SK-N-SH treated with all-trans-retinoic acid at 6 μM for 48 hours (cell line): ENCODE data around the gene STOML2.

Experiments
- ATAC-seq: fragments of 200-7000 bp; cut with Tn5 transposase; 3 replicates; pipeline ENCODE4 v1.9.1; 2020; ENCODE audit warnings: mild to moderate bottlenecking, moderate library complexity
- ARNTL ChIP-seq: fragments of 450-650 bp; formaldehyde crosslinking; IDR thresholded peaks from 2 replicates; pipeline ENCODE4 v1.5.0; 2020; ENCODE audit warnings: low read depth, mild to moderate bottlenecking, moderate library complexity, borderline replicate concordance
- BACH2 ChIP-seq: fragments of 250-450 bp; sonication (Bioruptor Pico); IDR thresholded peaks from 2 replicates; pipeline ENCODE4 v1.9.0; 2021; ENCODE audit warnings: mild to moderate bottlenecking, borderline replicate concordance
- CSDC2 ChIP-seq: fragments of 250-450 bp; sonication (Bioruptor Pico); IDR thresholded peaks from 2 replicates; pipeline ENCODE4 v1.5.0; 2020; ENCODE audit warnings: mild to moderate bottlenecking, moderate library complexity
- ESRRG ChIP-seq: fragments of 250-450 bp; sonication (Bioruptor Pico); IDR thresholded peaks from 2 replicates; pipeline ENCODE4 v1.6.1; 2021; ENCODE audit warnings: mild to moderate bottlenecking
- GLIS3 ChIP-seq: fragments of 250-450 bp; sonication (Bioruptor Pico); IDR thresholded peaks from 2 replicates; pipeline ENCODE4 v1.5.0; 2020; ENCODE audit warnings: mild to moderate bottlenecking, moderate library complexity
- ISL1 ChIP-seq: fragments of 250-450 bp; sonication (Bioruptor Pico); IDR thresholded peaks from 2 replicates; pipeline ENCODE4 v2.1.2; 2022; ENCODE audit warnings: mild to moderate bottlenecking, moderate library complexity
- PPARA ChIP-seq: fragments of 250-450 bp; sonication (Bioruptor Pico); IDR thresholded peaks from 2 replicates; pipeline ENCODE4 v1.5.0; 2020; ENCODE audit warnings: mild to moderate bottlenecking, borderline replicate concordance
- RARB ChIP-seq: fragments of 250-450 bp; sonication (Bioruptor Pico); IDR thresholded peaks from 2 replicates; pipeline ENCODE4 v1.8.0; 2021; ENCODE audit warnings: mild to moderate bottlenecking, moderate library complexity
- SNAI2 ChIP-seq: fragments of 250-450 bp; sonication (Bioruptor Pico); IDR thresholded peaks from 2 replicates; pipeline ENCODE4 v1.5.0; 2020; ENCODE audit warnings: mild to moderate bottlenecking, moderate library complexity
- TCF4 ChIP-seq: fragments of 250-450 bp; sonication (Bioruptor Pico); IDR thresholded peaks from 2 replicates; pipeline ENCODE4 v1.8.0; 2021; ENCODE audit warnings: mild to moderate bottlenecking, moderate library complexity, borderline replicate concordance
- TOX ChIP-seq: fragments of 250-450 bp; sonication (Bioruptor Pico); IDR thresholded peaks from 2 replicates; pipeline ENCODE4 v1.8.0; 2021; ENCODE audit warnings: mild to moderate bottlenecking, moderate library complexity, borderline replicate concordance
- ZC3H10 ChIP-seq: fragments of 250-450 bp; sonication (Bioruptor Pico); IDR thresholded peaks from 2 replicates; pipeline ENCODE4 v1.5.1; 2021; ENCODE audit warnings: mild to moderate bottlenecking, moderate library complexity
- ZFP3 ChIP-seq: fragments of 250-450 bp; sonication (Bioruptor Pico); IDR thresholded peaks from 2 replicates; pipeline ENCODE4 v1.5.0; 2020; ENCODE audit warnings: mild to moderate bottlenecking, moderate library complexity
- ZFP30 ChIP-seq: fragments of 450-650 bp; formaldehyde crosslinking; IDR thresholded peaks from 2 replicates; pipeline ENCODE4 v1.5.0; 2022; ENCODE audit warnings: mild to moderate bottlenecking, moderate library complexity
- ZNF565 ChIP-seq: fragments of 450-650 bp; formaldehyde crosslinking; conservative IDR thresholded peaks from 2 replicates; pipeline ENCODE4 v1.5.0; 2020; ENCODE audit warnings: low read depth, mild to moderate bottlenecking, moderate library complexity
- ZNF70 ChIP-seq: fragments of 450-650 bp; formaldehyde crosslinking; IDR thresholded peaks from 2 replicates; pipeline ENCODE4 v1.5.0; 2020; ENCODE audit warnings: mild to moderate bottlenecking, moderate library complexity
- ZNF8 ChIP-seq: fragments of 450-650 bp; formaldehyde crosslinking; IDR thresholded peaks from 2 replicates; pipeline ENCODE4 v1.5.0; 2020; ENCODE audit warnings: mild to moderate bottlenecking, moderate library complexity
- TF ChIP-seq, protein P1 (sequence below): fragments of 250-450 bp; sonication (Bioruptor Pico); IDR thresholded peaks from 2 replicates; pipeline ENCODE4 v1.8.0; 2020; ENCODE audit warnings: mild to moderate bottlenecking, moderate library complexity, borderline replicate concordance
- TF ChIP-seq, protein P2 (sequence below): fragments of 250-450 bp; sonication (Bioruptor Pico); IDR thresholded peaks from 2 replicates; pipeline ENCODE4 v1.5.1; 2021; ENCODE audit warnings: mild to moderate bottlenecking, moderate library complexity
- TF ChIP-seq, protein P3 (sequence below): fragments of 250-450 bp; sonication (Bioruptor Pico); IDR thresholded peaks from 2 replicates; pipeline ENCODE4 v1.5.0; 2020; ENCODE audit warnings: mild to moderate bottlenecking, moderate library complexity
- TF ChIP-seq, protein P4 (sequence below): fragments of 250-450 bp; sonication (Bioruptor Pico); IDR thresholded peaks from 2 replicates; pipeline ENCODE4 v1.8.0; 2021; ENCODE audit warnings: low read depth, mild to moderate bottlenecking, moderate library complexity, borderline replicate concordance

The STOML2 gene

DNA sequence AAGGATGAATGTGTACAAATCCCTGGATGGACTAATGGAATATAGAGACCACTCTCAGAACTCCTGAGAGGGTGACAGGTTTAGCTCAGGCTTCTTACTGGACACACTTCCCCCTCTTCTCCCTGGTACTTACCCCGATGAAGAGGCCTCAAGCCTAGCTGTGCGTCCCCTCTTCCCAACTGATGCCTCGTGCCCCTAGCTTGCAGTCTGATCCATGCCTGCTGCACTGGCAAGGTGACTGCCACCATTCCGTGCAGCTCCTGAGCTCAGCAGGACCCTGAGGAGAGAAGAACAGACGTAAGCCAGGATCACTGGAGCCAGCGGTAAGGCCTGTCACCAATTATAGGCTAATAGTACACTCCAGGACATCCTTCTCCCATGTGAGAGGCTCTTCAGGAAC, 5.5 kb upstream of the STOML2 start:
- no peak for ATAC-seq
- no peak for TF ChIP-seq ZNF70 (CRISPR knock-in tag)
- no peak for TF ChIP-seq ZNF565 (CRISPR knock-in tag)
- TF ChIP-seq BACH2 (CRISPR knock-in tag): no peak
- no peak for TF ChIP-seq SNAI2 (CRISPR knock-in tag)
- no peak for TF ChIP-seq ARNTL (CRISPR knock-in tag)
- no peak for TF ChIP-seq ZNF8 (CRISPR knock-in tag)
- TF ChIP-seq, protein P1, sequence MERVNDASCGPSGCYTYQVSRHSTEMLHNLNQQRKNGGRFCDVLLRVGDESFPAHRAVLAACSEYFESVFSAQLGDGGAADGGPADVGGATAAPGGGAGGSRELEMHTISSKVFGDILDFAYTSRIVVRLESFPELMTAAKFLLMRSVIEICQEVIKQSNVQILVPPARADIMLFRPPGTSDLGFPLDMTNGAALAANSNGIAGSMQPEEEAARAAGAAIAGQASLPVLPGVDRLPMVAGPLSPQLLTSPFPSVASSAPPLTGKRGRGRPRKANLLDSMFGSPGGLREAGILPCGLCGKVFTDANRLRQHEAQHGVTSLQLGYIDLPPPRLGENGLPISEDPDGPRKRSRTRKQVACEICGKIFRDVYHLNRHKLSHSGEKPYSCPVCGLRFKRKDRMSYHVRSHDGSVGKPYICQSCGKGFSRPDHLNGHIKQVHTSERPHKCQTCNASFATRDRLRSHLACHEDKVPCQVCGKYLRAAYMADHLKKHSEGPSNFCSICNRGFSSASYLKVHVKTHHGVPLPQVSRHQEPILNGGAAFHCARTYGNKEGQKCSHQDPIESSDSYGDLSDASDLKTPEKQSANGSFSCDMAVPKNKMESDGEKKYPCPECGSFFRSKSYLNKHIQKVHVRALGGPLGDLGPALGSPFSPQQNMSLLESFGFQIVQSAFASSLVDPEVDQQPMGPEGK (CRISPR knock-in tag): no peak
- TF ChIP-seq RARB (CRISPR knock-in tag): no peak
- TF ChIP-seq ZC3H10 (CRISPR knock-in tag): no peak
- no peak for TF ChIP-seq CSDC2
- no peak for TF ChIP-seq ISL1 (CRISPR knock-in tag)
- TF ChIP-seq, protein P2, sequence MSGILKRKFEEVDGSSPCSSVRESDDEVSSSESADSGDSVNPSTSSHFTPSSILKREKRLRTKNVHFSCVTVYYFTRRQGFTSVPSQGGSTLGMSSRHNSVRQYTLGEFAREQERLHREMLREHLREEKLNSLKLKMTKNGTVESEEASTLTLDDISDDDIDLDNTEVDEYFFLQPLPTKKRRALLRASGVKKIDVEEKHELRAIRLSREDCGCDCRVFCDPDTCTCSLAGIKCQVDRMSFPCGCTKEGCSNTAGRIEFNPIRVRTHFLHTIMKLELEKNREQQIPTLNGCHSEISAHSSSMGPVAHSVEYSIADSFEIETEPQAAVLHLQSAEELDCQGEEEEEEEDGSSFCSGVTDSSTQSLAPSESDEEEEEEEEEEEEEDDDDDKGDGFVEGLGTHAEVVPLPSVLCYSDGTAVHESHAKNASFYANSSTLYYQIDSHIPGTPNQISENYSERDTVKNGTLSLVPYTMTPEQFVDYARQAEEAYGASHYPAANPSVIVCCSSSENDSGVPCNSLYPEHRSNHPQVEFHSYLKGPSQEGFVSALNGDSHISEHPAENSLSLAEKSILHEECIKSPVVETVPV (CRISPR knock-in tag): no peak
- TF ChIP-seq PPARA (CRISPR knock-in tag): no peak
- TF ChIP-seq TOX: no peak
- TF ChIP-seq ESRRG (CRISPR knock-in tag): no peak
- TF ChIP-seq ZFP30: no peak
- TF ChIP-seq, protein P3, sequence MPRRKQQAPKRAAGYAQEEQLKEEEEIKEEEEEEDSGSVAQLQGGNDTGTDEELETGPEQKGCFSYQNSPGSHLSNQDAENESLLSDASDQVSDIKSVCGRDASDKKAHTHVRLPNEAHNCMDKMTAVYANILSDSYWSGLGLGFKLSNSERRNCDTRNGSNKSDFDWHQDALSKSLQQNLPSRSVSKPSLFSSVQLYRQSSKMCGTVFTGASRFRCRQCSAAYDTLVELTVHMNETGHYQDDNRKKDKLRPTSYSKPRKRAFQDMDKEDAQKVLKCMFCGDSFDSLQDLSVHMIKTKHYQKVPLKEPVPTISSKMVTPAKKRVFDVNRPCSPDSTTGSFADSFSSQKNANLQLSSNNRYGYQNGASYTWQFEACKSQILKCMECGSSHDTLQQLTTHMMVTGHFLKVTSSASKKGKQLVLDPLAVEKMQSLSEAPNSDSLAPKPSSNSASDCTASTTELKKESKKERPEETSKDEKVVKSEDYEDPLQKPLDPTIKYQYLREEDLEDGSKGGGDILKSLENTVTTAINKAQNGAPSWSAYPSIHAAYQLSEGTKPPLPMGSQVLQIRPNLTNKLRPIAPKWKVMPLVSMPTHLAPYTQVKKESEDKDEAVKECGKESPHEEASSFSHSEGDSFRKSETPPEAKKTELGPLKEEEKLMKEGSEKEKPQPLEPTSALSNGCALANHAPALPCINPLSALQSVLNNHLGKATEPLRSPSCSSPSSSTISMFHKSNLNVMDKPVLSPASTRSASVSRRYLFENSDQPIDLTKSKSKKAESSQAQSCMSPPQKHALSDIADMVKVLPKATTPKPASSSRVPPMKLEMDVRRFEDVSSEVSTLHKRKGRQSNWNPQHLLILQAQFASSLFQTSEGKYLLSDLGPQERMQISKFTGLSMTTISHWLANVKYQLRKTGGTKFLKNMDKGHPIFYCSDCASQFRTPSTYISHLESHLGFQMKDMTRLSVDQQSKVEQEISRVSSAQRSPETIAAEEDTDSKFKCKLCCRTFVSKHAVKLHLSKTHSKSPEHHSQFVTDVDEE: no peak
- no peak for TF ChIP-seq ZFP3 (CRISPR knock-in tag)

DNA sequence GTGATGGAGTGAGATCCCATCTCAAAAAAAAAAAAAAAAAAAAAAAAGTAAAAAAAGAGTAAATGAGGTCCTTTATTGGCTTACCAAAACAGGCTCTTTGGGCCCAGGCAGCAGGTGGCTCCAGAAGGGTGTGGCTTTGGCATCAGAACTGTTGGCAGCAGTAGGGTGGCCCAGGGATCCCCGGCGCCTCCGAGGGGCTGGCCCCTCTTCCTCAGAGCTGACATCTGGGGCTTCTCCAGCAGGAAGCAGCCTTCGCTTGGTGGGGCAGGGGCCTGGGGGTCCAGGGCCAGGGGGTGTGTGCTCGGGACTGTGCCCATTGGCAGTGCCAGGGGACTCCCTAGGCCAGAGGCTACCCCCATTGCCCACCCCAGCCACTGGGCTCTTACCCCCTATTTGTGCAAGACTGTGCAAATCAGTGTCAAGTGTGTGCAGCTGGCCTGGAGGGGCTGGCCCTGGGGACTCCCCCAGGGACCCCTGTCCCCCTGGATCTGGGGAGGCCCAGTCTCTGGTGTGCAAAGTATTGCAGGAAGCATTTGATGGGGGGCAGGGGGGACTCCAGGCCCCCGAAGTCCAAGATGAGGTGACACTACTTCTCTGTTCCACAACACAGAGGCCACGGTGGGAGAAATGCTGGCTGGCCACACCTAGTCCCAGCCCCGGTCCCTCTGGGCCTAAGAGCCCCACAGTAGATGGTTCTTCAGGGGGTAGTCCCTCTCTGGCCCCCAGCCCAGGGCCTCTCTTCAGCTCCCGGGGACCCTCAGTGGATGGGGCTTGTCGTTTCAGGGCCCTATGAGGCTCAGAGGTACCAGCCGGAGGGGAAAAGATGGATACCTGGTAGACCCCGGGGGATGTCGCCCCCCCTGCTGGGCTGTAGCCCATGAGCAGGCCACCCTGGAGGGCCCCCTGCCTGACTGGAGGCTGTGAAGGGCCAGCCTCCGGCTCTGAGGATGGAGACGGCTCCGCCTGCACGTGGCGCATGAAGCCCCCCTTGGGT, 4.7 kb upstream of the STOML2 start:
- TF ChIP-seq CSDC2 (no peak), RARB (CRISPR knock-in tag) (no peak), TCF4 (CRISPR knock-in tag) (no peak), PPARA (CRISPR knock-in tag) (no peak), TOX (no peak), GLIS3 (no peak), ESRRG (CRISPR knock-in tag) (no peak), ZC3H10 (CRISPR knock-in tag) (no peak), ZNF8 (CRISPR knock-in tag) (no peak), ZNF70 (CRISPR knock-in tag) (no peak), ZFP3 (CRISPR knock-in tag) (no peak), ZNF565 (CRISPR knock-in tag) (no peak), ISL1 (CRISPR knock-in tag) (no peak), ZFP30 (no peak)
- TF ChIP-seq, protein P2 (CRISPR knock-in tag): no peak
- TF ChIP-seq, protein P1 (CRISPR knock-in tag): no peak
- TF ChIP-seq, protein P4, sequence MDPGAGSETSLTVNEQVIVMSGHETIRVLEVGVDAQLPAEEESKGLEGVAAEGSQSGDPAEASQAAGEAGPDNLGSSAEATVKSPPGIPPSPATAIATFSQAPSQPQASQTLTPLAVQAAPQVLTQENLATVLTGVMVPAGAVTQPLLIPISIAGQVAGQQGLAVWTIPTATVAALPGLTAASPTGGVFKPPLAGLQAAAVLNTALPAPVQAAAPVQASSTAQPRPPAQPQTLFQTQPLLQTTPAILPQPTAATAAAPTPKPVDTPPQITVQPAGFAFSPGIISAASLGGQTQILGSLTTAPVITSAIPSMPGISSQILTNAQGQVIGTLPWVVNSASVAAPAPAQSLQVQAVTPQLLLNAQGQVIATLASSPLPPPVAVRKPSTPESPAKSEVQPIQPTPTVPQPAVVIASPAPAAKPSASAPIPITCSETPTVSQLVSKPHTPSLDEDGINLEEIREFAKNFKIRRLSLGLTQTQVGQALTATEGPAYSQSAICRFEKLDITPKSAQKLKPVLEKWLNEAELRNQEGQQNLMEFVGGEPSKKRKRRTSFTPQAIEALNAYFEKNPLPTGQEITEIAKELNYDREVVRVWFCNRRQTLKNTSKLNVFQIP (CRISPR knock-in tag): no peak
- TF ChIP-seq, protein P3: no peak
- TF ChIP-seq, all 23 proteins: peak for 0
- ATAC-seq: no peak
